H9 (cell line): ENCODE results near the gene PARP16. TPM values are rescaled to one million over a fixed set of nuclear protein-coding genes. Genes with fewer than 3 reads are reported as not detected.

ENCODE experiments used
- DNase-seq: peaks from one replicate; pipeline ENCODE4 v3.0.0-alpha.2; 2017
- H2AFZ ChIP-seq: one replicate; pipeline ENCODE4 v1.6.1; 2013; ENCODE audit warnings: mild to moderate bottlenecking, low read length, control low read depth, moderate library complexity
- H2AK5ac ChIP-seq: 2 replicates; pipeline ENCODE4 v1.6.1; 2013; ENCODE audit warnings: low read length, control low read depth, mixed read lengths; ENCODE audit not compliant: insufficient read length
- H2BK120ac ChIP-seq: one replicate; pipeline ENCODE4 v1.6.1; 2013; ENCODE audit warnings: low read depth, mild to moderate bottlenecking, low read length, control low read depth, inconsistent platforms; ENCODE audit not compliant: poor library complexity, severe bottlenecking
- H2BK12ac ChIP-seq: 2 replicates; pipeline ENCODE4 v1.6.1; 2013; ENCODE audit warnings: low read length, control low read depth, mixed read lengths, low read depth; ENCODE audit not compliant: insufficient read length
- H2BK15ac ChIP-seq: 2 replicates; pipeline ENCODE4 v1.6.1; 2013; ENCODE audit warnings: low read depth, low read length, control low read depth
- H2BK20ac ChIP-seq: one replicate; pipeline ENCODE4 v1.6.1; 2013; ENCODE audit warnings: low read depth, mild to moderate bottlenecking, low read length, control low read depth, inconsistent platforms; ENCODE audit not compliant: poor library complexity, severe bottlenecking
- H2BK5ac ChIP-seq: 2 replicates; pipeline ENCODE4 v1.6.1; 2013; ENCODE audit warnings: low read length, control low read depth, mixed read lengths; ENCODE audit not compliant: insufficient read length
- H3K14ac ChIP-seq: 2 replicates; pipeline ENCODE4 v1.6.1; 2013; ENCODE audit warnings: low read length, control low read depth; ENCODE audit not compliant: insufficient read depth
- H3K18ac ChIP-seq: 2 replicates; pipeline ENCODE4 v1.6.1; 2013; ENCODE audit warnings: low read depth, mild to moderate bottlenecking, mixed read lengths, low read length, control low read depth; ENCODE audit not compliant: insufficient read length
- H3K23ac ChIP-seq: 2 replicates; pipeline ENCODE4 v1.6.1; 2013; ENCODE audit warnings: low read length, control low read depth, mixed read lengths, low read depth; ENCODE audit not compliant: insufficient read length
- H3K23me2 ChIP-seq: 2 replicates; pipeline ENCODE4 v1.6.1; 2013; ENCODE audit warnings: low read depth, mild to moderate bottlenecking, mixed read lengths, low read length, control low read depth; ENCODE audit not compliant: insufficient read length, poor library complexity, severe bottlenecking
- H3K27ac ChIP-seq: 2 replicates; pipeline ENCODE4 v1.5.1; 2013; ENCODE audit warnings: low read length, control low read depth, mixed read lengths, low read depth; ENCODE audit not compliant: insufficient read length
- H3K27me3 ChIP-seq: 2 replicates; pipeline ENCODE4 v1.6.1; 2013; ENCODE audit warnings: low read length, control low read depth, inconsistent platforms; ENCODE audit not compliant: insufficient read depth
- H3K4ac ChIP-seq: 2 replicates; pipeline ENCODE4 v1.6.1; 2013; ENCODE audit warnings: low read depth, mild to moderate bottlenecking, control low read depth, inconsistent platforms, low read length, moderate library complexity
- H3K4me1 ChIP-seq: 2 replicates; pipeline ENCODE4 v1.6.1; 2013; ENCODE audit warnings: low read length, control low read depth, inconsistent platforms; ENCODE audit not compliant: insufficient read depth
- H3K4me2 ChIP-seq: 2 replicates; pipeline ENCODE4 v1.6.1; 2013; ENCODE audit warnings: low read length, control low read depth, mixed read lengths; ENCODE audit not compliant: insufficient read length, insufficient read depth
- H3K56ac ChIP-seq: 2 replicates; pipeline ENCODE4 v1.6.1; 2013; ENCODE audit warnings: low read depth, mild to moderate bottlenecking, mixed read lengths, low read length, control low read depth; ENCODE audit not compliant: insufficient read length
- H3K79me1 ChIP-seq: 2 replicates; pipeline ENCODE4 v1.6.1; 2013; ENCODE audit warnings: low read depth, mild to moderate bottlenecking, moderate library complexity, low read length, control low read depth, inconsistent platforms; ENCODE audit not compliant: insufficient read depth, poor library complexity, severe bottlenecking
- H3K79me2 ChIP-seq: 2 replicates; pipeline ENCODE4 v1.6.1; 2013; ENCODE audit warnings: low read length, control low read depth, inconsistent platforms; ENCODE audit not compliant: insufficient read depth
- H3K9ac ChIP-seq: 2 replicates; pipeline ENCODE4 v1.6.1; 2013; ENCODE audit warnings: low read length, control low read depth, mixed read lengths; ENCODE audit not compliant: insufficient read length; ENCODE audit errors: extremely low read depth
- H3K9me3 ChIP-seq: one replicate; pipeline ENCODE4 v1.6.1; 2013; ENCODE audit warnings: low read depth, low read length, inconsistent platforms; ENCODE audit not compliant: control insufficient read depth
- H3T11ph ChIP-seq: one replicate; pipeline ENCODE4 v1.6.1; 2013; ENCODE audit warnings: mild to moderate bottlenecking, low read length, control low read depth, inconsistent platforms
- H4K20me1 ChIP-seq: one replicate; pipeline ENCODE4 v1.6.1; 2013; ENCODE audit not compliant: control insufficient read depth, insufficient read length, insufficient read depth
- H4K5ac ChIP-seq: 2 replicates; pipeline ENCODE4 v1.6.1; 2013; ENCODE audit warnings: low read depth, mild to moderate bottlenecking, mixed read lengths, low read length, control low read depth; ENCODE audit not compliant: insufficient read length
- H4K8ac ChIP-seq: replicated peaks from 2 replicates; pipeline ENCODE4 v1.6.1; 2013; ENCODE audit warnings: low read length, control low read depth, mixed read lengths, low read depth; ENCODE audit not compliant: insufficient read length
- H4K91ac ChIP-seq: 2 replicates; pipeline ENCODE4 v1.6.1; 2013; ENCODE audit warnings: low read depth, mild to moderate bottlenecking, moderate library complexity, mixed read lengths, low read length, control low read depth; ENCODE audit not compliant: insufficient read length
- H3K27ac Mint-ChIP-seq, 3 experiments: 2 replicates in 2 of 3; 3 replicates in 1 of 3; pipeline ENCODE4 v1.8.0; 2020 to 2021; ENCODE audit warnings: mixed read lengths in 3 of 3, mild to moderate bottlenecking in 1 of 3, moderate library complexity in 1 of 3
- H3K27me3 Mint-ChIP-seq: 2 replicates; pipeline ENCODE4 v1.8.0; 2021; ENCODE audit warnings: low read depth, mild to moderate bottlenecking, moderate library complexity, mixed read lengths
- H3K36me3 Mint-ChIP-seq, 3 experiments: 2 replicates in 2 of 3; 3 replicates in 1 of 3; pipeline ENCODE4 v1.8.0; 2020 to 2021; ENCODE audit warnings: low read depth in 3 of 3, mixed read lengths in 3 of 3; ENCODE audit not compliant: insufficient read depth in 1 of 3
- H3K4me1 Mint-ChIP-seq, 2 experiments: 2 replicates each; pipeline ENCODE4 v1.8.0; 2020; ENCODE audit warnings: mixed read lengths in 2 of 2
- H3K4me3 Mint-ChIP-seq, 2 experiments: 2 replicates in 1 of 2; 3 replicates in 1 of 2; pipeline ENCODE4 v1.8.0; 2020 to 2021; ENCODE audit warnings: mild to moderate bottlenecking in 2 of 2, mixed read lengths in 2 of 2, moderate library complexity in 1 of 2
- H3K9me3 Mint-ChIP-seq, 2 experiments: 2 replicates in 1 of 2; 3 replicates in 1 of 2; pipeline ENCODE4 v1.8.0; 2020; ENCODE audit warnings: mild to moderate bottlenecking in 2 of 2, mixed read lengths in 2 of 2, moderate library complexity in 1 of 2
- WGBS: extraction: QIAGEN DNeasy Blood & Tissue Kit; methylation state at CpG from one replicate; pipeline ENCODE4 v1.1.7; 2013; ENCODE audit warnings: missing lambda C conversion rate, low lambda C conversion rate, mixed read lengths; ENCODE audit not compliant: insufficient read length; ENCODE audit errors: extremely low coverage; 5-methylcytosine and 5-hydroxymethylcytosine counted together
- total RNA-seq: library from RNA; stranded (reverse); gene quantifications from 2 replicates; pipeline ENCODE4 v1.2.1, GENCODE V29; 2021
- TF ChIP-seq, protein P1 (sequence below): fragments of 200-600 bp; sonication (generic); conservative IDR thresholded peaks from 3 replicates; pipeline ENCODE4 v1.8.0; 2021; ENCODE audit warnings: antibody characterized with exemption, mild to moderate bottlenecking

PARP16 gene
- total RNA-seq, 1 experiment from 2014 or later, result 3.9 TPM

GRCh38 chr15:65226221-65226620 is 60.5 kb downstream of the PARP16 start:
- no peak overlapping the region for H2AFZ ChIP-seq
- Mint-ChIP-seq H3K4me3 (no peak overlapping the region), H3K4me1 (peaks cover 25 to 33% of the 10 kb centered on the region in 2 experiments), H3K27ac (peak overlapping the region in 2 of 3 experiments; percentile 96 to 98; a peak in 4 of 7 replicates), H3K9me3 (no peaks in the 10 kb centered on the region), H3K36me3 (no peaks in the 10 kb centered on the region), H3K27me3 (peaks cover 3% of the 10 kb centered on the region)
- H3K79me1 ChIP-seq, result no peaks in the 10 kb centered on the region
- no peak overlapping the region for H2BK120ac ChIP-seq
- H3K4ac ChIP-seq, result no peak overlapping the region
- no peak overlapping the region for H3K56ac ChIP-seq
- no peaks in the 10 kb centered on the region for H3K79me2 ChIP-seq
- no peak overlapping the region for H2BK5ac ChIP-seq
- no peak overlapping the region for H3K4me2 ChIP-seq
- H3K18ac ChIP-seq, result no peak overlapping the region
- H2BK15ac ChIP-seq, result no peak overlapping the region
- no peak overlapping the region for H3K27ac ChIP-seq
- no peak overlapping the region for H2BK12ac ChIP-seq
- no peak for DNase-seq
- no peak overlapping the region for H4K8ac ChIP-seq
- no peak overlapping the region for H4K5ac ChIP-seq
- no peak overlapping the region for H3T11ph ChIP-seq
- H3K23me2 ChIP-seq, result no peaks in the 10 kb centered on the region
- WGBS, result no CpG with 5 or more reads among the region's 3 CpGs
- no peak overlapping the region for H3K14ac ChIP-seq
- TF ChIP-seq, protein P1, sequence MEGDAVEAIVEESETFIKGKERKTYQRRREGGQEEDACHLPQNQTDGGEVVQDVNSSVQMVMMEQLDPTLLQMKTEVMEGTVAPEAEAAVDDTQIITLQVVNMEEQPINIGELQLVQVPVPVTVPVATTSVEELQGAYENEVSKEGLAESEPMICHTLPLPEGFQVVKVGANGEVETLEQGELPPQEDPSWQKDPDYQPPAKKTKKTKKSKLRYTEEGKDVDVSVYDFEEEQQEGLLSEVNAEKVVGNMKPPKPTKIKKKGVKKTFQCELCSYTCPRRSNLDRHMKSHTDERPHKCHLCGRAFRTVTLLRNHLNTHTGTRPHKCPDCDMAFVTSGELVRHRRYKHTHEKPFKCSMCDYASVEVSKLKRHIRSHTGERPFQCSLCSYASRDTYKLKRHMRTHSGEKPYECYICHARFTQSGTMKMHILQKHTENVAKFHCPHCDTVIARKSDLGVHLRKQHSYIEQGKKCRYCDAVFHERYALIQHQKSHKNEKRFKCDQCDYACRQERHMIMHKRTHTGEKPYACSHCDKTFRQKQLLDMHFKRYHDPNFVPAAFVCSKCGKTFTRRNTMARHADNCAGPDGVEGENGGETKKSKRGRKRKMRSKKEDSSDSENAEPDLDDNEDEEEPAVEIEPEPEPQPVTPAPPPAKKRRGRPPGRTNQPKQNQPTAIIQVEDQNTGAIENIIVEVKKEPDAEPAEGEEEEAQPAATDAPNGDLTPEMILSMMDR, result no peak
- no peaks in the 10 kb centered on the region for H4K20me1 ChIP-seq
- H4K91ac ChIP-seq, result no peak overlapping the region
- H2BK20ac ChIP-seq, result no peak overlapping the region
- no peaks in the 10 kb centered on the region for H3K9me3 ChIP-seq
- no peak overlapping the region for H2AK5ac ChIP-seq
- H3K27me3 ChIP-seq, result no peaks in the 10 kb centered on the region
- 0 out of 2 replicates have a peak, but pooled peaks cover 2% of the 10 kb centered on the region for H3K4me1 ChIP-seq
- no peak overlapping the region for H3K9ac ChIP-seq
- no peak overlapping the region for H3K23ac ChIP-seq
